ENCODE results near the gene ASTN2.

DNA sequence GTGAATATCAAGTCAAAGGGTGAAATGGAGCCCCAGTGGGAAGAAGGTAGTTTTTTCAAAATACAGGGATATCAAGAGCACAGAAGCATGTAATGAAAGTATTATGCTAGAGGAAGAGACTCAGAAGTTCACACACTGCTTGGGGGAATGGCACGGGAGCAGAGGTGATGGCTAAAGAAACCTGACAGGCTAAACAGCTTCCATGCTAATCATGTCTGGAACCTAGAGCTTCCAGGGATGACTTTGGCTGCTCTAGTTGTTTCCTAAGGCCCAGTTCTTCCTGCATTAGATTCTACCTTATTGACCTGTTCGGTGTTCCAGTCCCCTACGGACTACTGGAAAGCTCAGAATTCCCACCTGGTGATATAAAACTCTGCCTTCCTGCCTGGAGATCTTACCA lies 693.4 kb downstream of the ASTN2 start:
- TF ChIP-seq, protein P1, sequence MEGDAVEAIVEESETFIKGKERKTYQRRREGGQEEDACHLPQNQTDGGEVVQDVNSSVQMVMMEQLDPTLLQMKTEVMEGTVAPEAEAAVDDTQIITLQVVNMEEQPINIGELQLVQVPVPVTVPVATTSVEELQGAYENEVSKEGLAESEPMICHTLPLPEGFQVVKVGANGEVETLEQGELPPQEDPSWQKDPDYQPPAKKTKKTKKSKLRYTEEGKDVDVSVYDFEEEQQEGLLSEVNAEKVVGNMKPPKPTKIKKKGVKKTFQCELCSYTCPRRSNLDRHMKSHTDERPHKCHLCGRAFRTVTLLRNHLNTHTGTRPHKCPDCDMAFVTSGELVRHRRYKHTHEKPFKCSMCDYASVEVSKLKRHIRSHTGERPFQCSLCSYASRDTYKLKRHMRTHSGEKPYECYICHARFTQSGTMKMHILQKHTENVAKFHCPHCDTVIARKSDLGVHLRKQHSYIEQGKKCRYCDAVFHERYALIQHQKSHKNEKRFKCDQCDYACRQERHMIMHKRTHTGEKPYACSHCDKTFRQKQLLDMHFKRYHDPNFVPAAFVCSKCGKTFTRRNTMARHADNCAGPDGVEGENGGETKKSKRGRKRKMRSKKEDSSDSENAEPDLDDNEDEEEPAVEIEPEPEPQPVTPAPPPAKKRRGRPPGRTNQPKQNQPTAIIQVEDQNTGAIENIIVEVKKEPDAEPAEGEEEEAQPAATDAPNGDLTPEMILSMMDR (IDR thresholded peaks at IDR 0.05; ENCODE audit: extremely low read depth in 1 of 2, insufficient read depth in 1 of 2, low read depth in 1 of 2, low read length in 2 of 2), result no peak
- TF ChIP-seq POLR2AphosphoS5 (IDR thresholded peaks at IDR 0.05; ENCODE audit: insufficient read depth, low read depth, low read length) (no peak), POLR2A (IDR thresholded peaks at IDR 0.05; ENCODE audit: low read depth, low read length) (no peak)
- TF ChIP-seq, protein P2, sequence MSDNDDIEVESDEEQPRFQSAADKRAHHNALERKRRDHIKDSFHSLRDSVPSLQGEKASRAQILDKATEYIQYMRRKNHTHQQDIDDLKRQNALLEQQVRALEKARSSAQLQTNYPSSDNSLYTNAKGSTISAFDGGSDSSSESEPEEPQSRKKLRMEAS (IDR thresholded peaks at IDR 0.05; ENCODE audit: insufficient read depth, insufficient read length), result no peak

Data from endothelial cell of umbilical vein (primary cell).